C1 segment of cervical spinal cord (tissue), 14 donors: ENCODE data around the gene SLX9.
A peak's percentile ranks its signal among the peaks of the same experiment; 100 is the strongest.

Experiments used
- DNase-seq, 14 donors: peaks; one replicate each; lab custom pipeline; 2025; lab: John Stamatoyannopoulos, UW

Gene SLX9

GRCh38 chr21:44989537-44989886 lies 49.7 kb downstream of the SLX9 start:
- no peak for DNase-seq

- DNase-seq: no peak
Measured at GRCh38 chr21:44989943-44990780, 50.3 kb downstream of the SLX9 start.

GRCh38 chr21:44990921-44991320 lies 51.1 kb downstream of the SLX9 start:
- DNase-seq: no peak

GRCh38 chr21:44991538-44992483 lies 52.0 kb downstream of the SLX9 start:
- DNase-seq: no peak

- no peak for DNase-seq
Measured at GRCh38 chr21:44992608-44993031, 52.8 kb downstream of the SLX9 start.

- DNase-seq: no peak
Measured at GRCh38 chr21:44993321-44994046, 53.7 kb downstream of the SLX9 start.

- no peak for DNase-seq
Measured at GRCh38 chr21:44994047-44994694, 54.3 kb downstream of the SLX9 start.

GRCh38 chr21:44994695-44995342 lies 55.0 kb downstream of the SLX9 start:
- peak in 1 of 14 donors; percentile 79 for DNase-seq

- no peak for DNase-seq
Measured at GRCh38 chr21:44995343-44995941, 55.6 kb downstream of the SLX9 start.

- no peak for DNase-seq
Measured at GRCh38 chr21:44996096-44996495, 56.3 kb downstream of the SLX9 start.

GRCh38 chr21:44996501-44996921 lies 56.7 kb downstream of the SLX9 start:
- no peak for DNase-seq

- DNase-seq: no peak
Measured at GRCh38 chr21:44996983-44997936, 57.4 kb downstream of the SLX9 start.

GRCh38 chr21:44998086-44998620 lies 58.3 kb downstream of the SLX9 start:
- DNase-seq: no peak

- no peak for DNase-seq
Measured at GRCh38 chr21:44998621-44999427, 59.0 kb downstream of the SLX9 start.

- no peak for DNase-seq
Measured at GRCh38 chr21:44999428-44999971, 59.7 kb downstream of the SLX9 start.

GRCh38 chr21:44999972-45000636 lies 60.3 kb downstream of the SLX9 start:
- DNase-seq: no peak

GRCh38 chr21:45000637-45001133 lies 60.9 kb downstream of the SLX9 start:
- no peak for DNase-seq
